OCI-LY3 (cell line): ENCODE results near the gene BICD1.

Source experiments
- EZH2phosphoT487 ChIP-seq: fragments of 200-600 bp; shearing (Covaris generic); IDR thresholded peaks from 2 replicates; pipeline ENCODE4 v1.6.1; 2018; ENCODE audit warnings: antibody characterized with exemption, mixed run types, low read depth
- TF ChIP-seq, protein P1 (sequence below): fragments of 200-600, 300-600 bp; sonication (generic); IDR thresholded peaks from 2 replicates; pipeline ENCODE4 v1.5.1; 2014; ENCODE audit warnings: antibody characterized with exemption, low read length, low read depth

DNA sequence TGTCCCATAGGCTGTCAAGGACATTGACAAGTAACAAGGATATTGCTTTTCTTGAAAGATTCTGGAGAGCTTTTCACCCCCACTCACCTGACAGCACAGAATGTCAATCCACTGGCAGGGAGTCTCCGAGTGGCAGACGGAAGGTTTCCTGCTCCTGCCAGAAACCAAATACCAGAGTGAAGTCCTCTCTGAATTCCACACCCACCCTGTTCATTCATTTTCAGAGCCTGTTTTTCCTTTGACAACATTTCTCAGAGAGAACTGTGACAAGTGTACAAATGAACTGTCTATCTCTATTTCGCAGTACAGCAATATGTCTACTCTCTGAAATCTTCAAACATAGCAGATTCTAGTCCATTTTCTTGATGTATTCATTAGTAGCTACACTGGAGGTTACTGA, 26.2 kb upstream of the BICD1 start:
- no peak for TF ChIP-seq EZH2phosphoT487
- TF ChIP-seq, protein P1, sequence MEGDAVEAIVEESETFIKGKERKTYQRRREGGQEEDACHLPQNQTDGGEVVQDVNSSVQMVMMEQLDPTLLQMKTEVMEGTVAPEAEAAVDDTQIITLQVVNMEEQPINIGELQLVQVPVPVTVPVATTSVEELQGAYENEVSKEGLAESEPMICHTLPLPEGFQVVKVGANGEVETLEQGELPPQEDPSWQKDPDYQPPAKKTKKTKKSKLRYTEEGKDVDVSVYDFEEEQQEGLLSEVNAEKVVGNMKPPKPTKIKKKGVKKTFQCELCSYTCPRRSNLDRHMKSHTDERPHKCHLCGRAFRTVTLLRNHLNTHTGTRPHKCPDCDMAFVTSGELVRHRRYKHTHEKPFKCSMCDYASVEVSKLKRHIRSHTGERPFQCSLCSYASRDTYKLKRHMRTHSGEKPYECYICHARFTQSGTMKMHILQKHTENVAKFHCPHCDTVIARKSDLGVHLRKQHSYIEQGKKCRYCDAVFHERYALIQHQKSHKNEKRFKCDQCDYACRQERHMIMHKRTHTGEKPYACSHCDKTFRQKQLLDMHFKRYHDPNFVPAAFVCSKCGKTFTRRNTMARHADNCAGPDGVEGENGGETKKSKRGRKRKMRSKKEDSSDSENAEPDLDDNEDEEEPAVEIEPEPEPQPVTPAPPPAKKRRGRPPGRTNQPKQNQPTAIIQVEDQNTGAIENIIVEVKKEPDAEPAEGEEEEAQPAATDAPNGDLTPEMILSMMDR = no peak
